Activated naive CD8-positive, alpha-beta T cell treated with anti-CD3 and anti-CD28 coated beads for 36 hours (primary cell): ENCODE data around the gene MGP. TPM values are rescaled to one million over a fixed set of nuclear protein-coding genes. Genes with fewer than 3 reads are reported as not detected.

Source experiments
- DNase-seq: peaks from one replicate; pipeline ENCODE4 v3.0.0; 2021
- H3K27ac Mint-ChIP-seq: one replicate; pipeline ENCODE4 v1.8.0; 2022; ENCODE audit warnings: mild to moderate bottlenecking, moderate library complexity, mixed read lengths
- H3K27me3 Mint-ChIP-seq: one replicate; pipeline ENCODE4 v1.8.0; 2022; ENCODE audit warnings: mild to moderate bottlenecking, mixed read lengths
- H3K36me3 Mint-ChIP-seq: one replicate; pipeline ENCODE4 v1.8.0; 2021; ENCODE audit warnings: mild to moderate bottlenecking, mixed read lengths
- H3K4me1 Mint-ChIP-seq: one replicate; pipeline ENCODE4 v1.8.0; 2021; ENCODE audit warnings: mixed read lengths
- H3K4me3 Mint-ChIP-seq: one replicate; pipeline ENCODE4 v1.8.0; 2022; ENCODE audit warnings: mild to moderate bottlenecking, moderate library complexity, mixed read lengths
- H3K9me3 Mint-ChIP-seq: one replicate; pipeline ENCODE4 v1.8.0; 2022; ENCODE audit warnings: mixed read lengths
- total RNA-seq, 2 experiments: library from RNA; stranded (reverse); gene quantifications; one replicate each; pipeline ENCODE4 v1.2.3, GENCODE V29; 2021

Gene MGP
- total RNA-seq, 2 experiments from 2014 or later = not detected

DNA sequence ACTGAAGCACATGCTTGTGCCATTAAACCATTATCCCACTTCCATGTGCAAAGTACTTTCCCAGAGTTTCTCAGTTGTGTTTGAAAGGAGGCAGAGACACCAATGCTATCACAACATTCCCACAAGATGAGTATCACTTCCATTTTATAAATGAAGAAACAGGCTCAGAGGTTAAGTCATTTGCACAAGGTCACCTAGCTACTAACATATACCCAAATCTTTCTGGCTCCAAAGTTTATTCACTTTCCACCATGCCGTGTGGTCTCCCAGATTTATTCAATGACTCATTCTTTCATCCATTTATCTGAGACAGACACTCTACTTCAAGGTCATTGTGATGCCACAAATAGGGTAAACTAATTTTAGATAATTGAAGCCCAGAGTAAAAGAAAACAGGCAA, 51.7 kb downstream of the MGP start:
- no peaks in the 10 kb centered on the region for H3K36me3 Mint-ChIP-seq
- no peak overlapping the region for H3K27ac Mint-ChIP-seq
- no peak overlapping the region for H3K4me3 Mint-ChIP-seq
- no peak for DNase-seq
- H3K27me3 Mint-ChIP-seq = peaks cover 21% of the 10 kb centered on the region
- H3K4me1 Mint-ChIP-seq = peaks cover 2% of the 10 kb centered on the region
- no peaks in the 10 kb centered on the region for H3K9me3 Mint-ChIP-seq

DNA sequence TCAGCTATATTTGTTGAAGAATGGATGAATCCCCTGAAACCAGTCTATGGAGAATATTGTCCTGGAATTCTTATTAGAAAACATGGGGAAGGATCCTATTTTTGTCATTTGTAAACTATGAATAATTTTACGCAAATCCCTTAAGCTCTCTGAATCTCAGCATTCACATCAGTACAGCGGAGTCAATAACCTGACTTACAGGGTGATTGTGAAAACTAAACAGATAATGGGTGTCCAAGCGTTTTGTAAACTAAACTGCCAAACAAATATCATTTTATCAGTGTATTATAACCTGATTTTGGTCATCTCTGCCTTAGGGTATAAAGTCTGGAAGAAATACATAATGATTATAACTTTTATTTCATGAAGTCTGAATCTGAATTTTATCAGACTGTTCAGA, 52.3 kb downstream of the MGP start:
- Mint-ChIP-seq H3K27ac (no peak overlapping the region), H3K36me3 (no peaks in the 10 kb centered on the region), H3K4me1 (peaks cover 2% of the 10 kb centered on the region), H3K4me3 (no peak overlapping the region), H3K27me3 (peaks cover 21% of the 10 kb centered on the region), H3K9me3 (no peaks in the 10 kb centered on the region)
- no peak for DNase-seq

Other genes with a start within 250 kb of the MGP start
- gene GUCY2C, start 189.3 kb downstream of the MGP start, total RNA-seq = not detected
- 100 to 1,000 TPM; 160 to 175 TPM for gene WBP11, start 82.4 kb downstream of the MGP start, total RNA-seq
- 1 to 10 TPM; 2.7 to 2.8 TPM for gene C12orf60, start 82.2 kb downstream of the MGP start, total RNA-seq
- not detected for gene SMCO3, start 71.7 kb downstream of the MGP start, total RNA-seq
- not detected for gene ART4, start 42.3 kb downstream of the MGP start, total RNA-seq
- 1 to 10 TPM; 1.3 to 1.6 TPM for gene ERP27, start 52.7 kb upstream of the MGP start, total RNA-seq
- gene ARHGDIB, start 75.7 kb upstream of the MGP start, total RNA-seq = 100 to 1,000 TPM; 652 to 665 TPM
- not detected for gene PDE6H, start 87.2 kb upstream of the MGP start, total RNA-seq